Activated naive CD8-positive, alpha-beta T cell treated with anti-CD3 and anti-CD28 coated beads, Interleukin-2, amount 10 ng/mL, durations not matched to agents 7 days and 5 days (primary cell): Measurements from ENCODE around the gene TBC1D10B. TPM values are rescaled to one million over a fixed set of nuclear protein-coding genes. Genes with fewer than 3 reads are reported as not detected.

Source experiments
- ATAC-seq: fragments of 150-1000 bp; cut with Tn5 transposase; one replicate; pipeline ENCODE4 v1.10.0; 2021; ENCODE audit warnings: low read depth, moderate library complexity
- POLR2A ChIA-PET: fragments of 350-600 bp; sonication (Branson Sonifier 250); formaldehyde crosslinking; loops from one replicate; lab custom pipeline; 2021; ENCODE audit warnings: antibody characterized with exemption; lab: Charles Lee
- DNase-seq: peaks from one replicate; pipeline ENCODE4 v3.0.0; 2021
- H3K27ac Mint-ChIP-seq: one replicate; pipeline ENCODE4 v1.8.0; 2022; ENCODE audit warnings: mild to moderate bottlenecking, mixed read lengths
- H3K27me3 Mint-ChIP-seq: one replicate; pipeline ENCODE4 v1.8.0; 2022; ENCODE audit warnings: mild to moderate bottlenecking, moderate library complexity, mixed read lengths
- H3K36me3 Mint-ChIP-seq: one replicate; pipeline ENCODE4 v1.8.0; 2021; ENCODE audit warnings: mild to moderate bottlenecking, mixed read lengths
- H3K4me1 Mint-ChIP-seq: one replicate; pipeline ENCODE4 v1.8.0; 2021; ENCODE audit warnings: mixed read lengths
- H3K4me3 Mint-ChIP-seq: one replicate; pipeline ENCODE4 v1.8.0; 2022; ENCODE audit warnings: mild to moderate bottlenecking, moderate library complexity, mixed read lengths
- H3K9me3 Mint-ChIP-seq: one replicate; pipeline ENCODE4 v1.8.0; 2021; ENCODE audit warnings: mixed read lengths
- total RNA-seq, 2 experiments: library from RNA; stranded (reverse); gene quantifications; one replicate each; pipeline ENCODE4 v1.2.3, GENCODE V29; 2021

Gene TBC1D10B
- total RNA-seq, 2 experiments from 2014 or later = 63.6 to 69.8 TPM

- POLR2A ChIA-PET = interaction anchor here (0.6 to 8.3 kb wide), 7 partner anchors 8 to 191 kb away, joined by 3 to 74 read pairs (median 5); partner anchors contain the start of genes ZNF48 and ZNF771
- Mint-ChIP-seq H3K27me3 (no peaks in the 10 kb centered on the region), H3K4me1 (peaks cover 29% of the 10 kb centered on the region), H3K9me3 (no peaks in the 10 kb centered on the region), H3K27ac (peak overlapping the region; percentile 98), H3K4me3 (peak overlapping the region; percentile 93), H3K36me3 (peaks cover 22% of the 10 kb centered on the region)
- ATAC-seq (no peak), DNase-seq (no peak)
Measured at GRCh38 chr16:30377050-30377811, 6.9 kb upstream of the TBC1D10B start.

- no peak overlapping the region for H3K4me3 Mint-ChIP-seq
- H3K27me3 Mint-ChIP-seq = no peaks in the 10 kb centered on the region
- peak overlapping the region; percentile 98 for H3K27ac Mint-ChIP-seq
- H3K4me1 Mint-ChIP-seq = peaks cover 32% of the 10 kb centered on the region
- peaks cover 22% of the 10 kb centered on the region for H3K36me3 Mint-ChIP-seq
- POLR2A ChIA-PET = interaction anchor here (2.1 kb wide), 1 partner anchor 30 kb away, joined by 13 read pairs; the partner anchor contains the start of gene ZNF771
- H3K9me3 Mint-ChIP-seq = no peaks in the 10 kb centered on the region
- DNase-seq (no peak), ATAC-seq (no peak)
Measured at GRCh38 chr16:30376461-30376902, 6.2 kb upstream of the TBC1D10B start.

GRCh38 chr16:30375864-30376263 lies 5.6 kb upstream of the TBC1D10B start:
- Mint-ChIP-seq H3K36me3 (peaks cover 18% of the 10 kb centered on the region), H3K4me3 (no peak overlapping the region), H3K9me3 (no peaks in the 10 kb centered on the region), H3K4me1 (peaks cover 31% of the 10 kb centered on the region), H3K27me3 (no peaks in the 10 kb centered on the region), H3K27ac (peak overlapping the region; percentile 74)
- ATAC-seq (no peak), DNase-seq (no peak)
- POLR2A ChIA-PET = no interaction called here

- no peaks in the 10 kb centered on the region for H3K9me3 Mint-ChIP-seq
- DNase-seq (no peak), ATAC-seq (no peak)
- no peak within 1 kb of the TSS for H3K4me3 Mint-ChIP-seq
- H3K36me3 Mint-ChIP-seq = peaks cover 9% of the 10 kb centered on the region
- H3K27me3 Mint-ChIP-seq = no peaks in the 10 kb centered on the region
- peak within 1 kb of the TSS; percentile 74 for H3K27ac Mint-ChIP-seq
- POLR2A ChIA-PET = interaction anchor here (1.4 kb wide), 1 partner anchor 9 kb away, joined by 3 read pairs; no protein-coding TSS in a partner anchor
- peaks cover 21% of the 10 kb centered on the region for H3K4me1 Mint-ChIP-seq
Measured at GRCh38 chr16:30374538-30374937, 4.2 kb upstream of the TBC1D10B start, which contains the start of gene MYL11. TSS of gene MYL11 (plus strand) at chr16:30374802. CDS start at chr16:30374858, 56 bp downstream.

GRCh38 chr16:30372725-30373124 lies 2.4 kb upstream of the TBC1D10B start:
- ATAC-seq (no peak), DNase-seq (no peak)
- no peaks in the 10 kb centered on the region for H3K27me3 Mint-ChIP-seq
- POLR2A ChIA-PET = interaction anchor here (2.9 to 4.1 kb wide), 2 partner anchors 9 to 187 kb away, joined by 11 to 71 read pairs; partner anchors contain the start of gene SEPTIN1
- H3K4me1 Mint-ChIP-seq = peaks cover 28% of the 10 kb centered on the region
- H3K4me3 Mint-ChIP-seq = no peak overlapping the region
- no peaks in the 10 kb centered on the region for H3K9me3 Mint-ChIP-seq
- H3K27ac Mint-ChIP-seq = peak overlapping the region; percentile 71
- peaks cover 7% of the 10 kb centered on the region for H3K36me3 Mint-ChIP-seq

- Mint-ChIP-seq H3K4me1 (peaks cover 31% of the 10 kb centered on the region), H3K27me3 (no peaks in the 10 kb centered on the region), H3K36me3 (peaks cover 10% of the 10 kb centered on the region), H3K9me3 (no peaks in the 10 kb centered on the region), H3K4me3 (peak overlapping the region; percentile 96), H3K27ac (peak overlapping the region; percentile 99)
- POLR2A ChIA-PET = interaction anchor here (0.8 to 4.1 kb wide), 5 partner anchors 10 to 200 kb away, joined by 3 to 71 read pairs (median 11); partner anchors contain the start of genes SEPTIN1, ZNF48 and ZNF688
- DNase-seq (no peak), ATAC-seq (no peak)
Measured at GRCh38 chr16:30372038-30372712, 1.9 kb upstream of the TBC1D10B start.

GRCh38 chr16:30371248-30371816 lies 1.0 kb upstream of the TBC1D10B start:
- DNase-seq (no peak), ATAC-seq (no peak)
- Mint-ChIP-seq H3K4me3 (peak overlapping the region; percentile 96), H3K36me3 (peaks cover 17% of the 10 kb centered on the region), H3K4me1 (peaks cover 37% of the 10 kb centered on the region), H3K27me3 (no peaks in the 10 kb centered on the region), H3K9me3 (no peaks in the 10 kb centered on the region), H3K27ac (peak overlapping the region; percentile 99)
- POLR2A ChIA-PET = interaction anchor here (0.8 to 4.1 kb wide), 15 partner anchors 10 to 306 kb away, joined by 3 to 71 read pairs (median 5); partner anchors contain the start of genes ALDOA, CD2BP2, CORO1A and SEPTIN1

- Mint-ChIP-seq H3K4me3 (peak overlapping the region; percentile 96), H3K36me3 (peaks cover 19% of the 10 kb centered on the region), H3K27me3 (no peaks in the 10 kb centered on the region), H3K4me1 (peaks cover 42% of the 10 kb centered on the region), H3K27ac (peak overlapping the region; percentile 99), H3K9me3 (no peaks in the 10 kb centered on the region)
- no peak for DNase-seq
- POLR2A ChIA-PET = interaction anchor here (0.8 to 4.1 kb wide), 11 partner anchors 11 to 187 kb away, joined by 3 to 71 read pairs (median 6); partner anchors contain the start of genes CD2BP2, CORO1A, SEPTIN1 and ZNF48
- peak; percentile 0 for ATAC-seq
Measured at GRCh38 chr16:30369938-30370455, 297 bp downstream of the TBC1D10B start.

GRCh38 chr16:30369091-30369937 lies 980 bp downstream of the TBC1D10B start:
- H3K9me3 Mint-ChIP-seq = no peaks in the 10 kb centered on the region
- POLR2A ChIA-PET = interaction anchor here (0.7 to 4.1 kb wide), 10 partner anchors 9 to 186 kb away, joined by 3 to 71 read pairs (median 6); partner anchors contain the start of genes CORO1A and SEPTIN1
- peaks cover 19% of the 10 kb centered on the region for H3K36me3 Mint-ChIP-seq
- ATAC-seq = no peak
- peak; percentile 50 for DNase-seq
- peaks cover 43% of the 10 kb centered on the region for H3K4me1 Mint-ChIP-seq
- no peaks in the 10 kb centered on the region for H3K27me3 Mint-ChIP-seq
- H3K4me3 Mint-ChIP-seq = peak overlapping the region; percentile 93
- H3K27ac Mint-ChIP-seq = peak overlapping the region; percentile 78

- Mint-ChIP-seq H3K4me1 (peaks cover 44% of the 10 kb centered on the region), H3K4me3 (peak overlapping the region; percentile 93), H3K9me3 (no peaks in the 10 kb centered on the region), H3K36me3 (peaks cover 19% of the 10 kb centered on the region), H3K27me3 (no peaks in the 10 kb centered on the region), H3K27ac (peak overlapping the region; percentile 78)
- POLR2A ChIA-PET = interaction anchor here (0.7 to 4.1 kb wide), 9 partner anchors 9 to 185 kb away, joined by 3 to 71 read pairs (median 6); partner anchors contain the start of genes CORO1A and SEPTIN1
- no peak for ATAC-seq
- no peak for DNase-seq
Measured at GRCh38 chr16:30368792-30369090, 1.6 kb downstream of the TBC1D10B start.

- no peaks in the 10 kb centered on the region for H3K9me3 Mint-ChIP-seq
- POLR2A ChIA-PET = interaction anchor here (0.6 to 4.1 kb wide), 11 partner anchors 10 to 183 kb away, joined by 3 to 71 read pairs (median 5); partner anchors contain the start of genes SEPTIN1 and ZNF771
- H3K4me3 Mint-ChIP-seq = peak overlapping the region; percentile 93
- ATAC-seq (no peak), DNase-seq (no peak)
- peaks cover 23% of the 10 kb centered on the region for H3K36me3 Mint-ChIP-seq
- peaks cover 44% of the 10 kb centered on the region for H3K4me1 Mint-ChIP-seq
- H3K27ac Mint-ChIP-seq = peak overlapping the region; percentile 78
- no peaks in the 10 kb centered on the region for H3K27me3 Mint-ChIP-seq
Measured at GRCh38 chr16:30368122-30368791, 2.0 kb downstream of the TBC1D10B start.
